Frontal cortex (tissue), 4 donors: ENCODE data around the gene CCDC85C. TPM values are rescaled to one million over a fixed set of nuclear protein-coding genes. Genes with fewer than 3 reads are reported as not detected.
A peak's percentile ranks its signal among the peaks of the same experiment; 100 is the strongest.

ENCODE experiments used
- DNase-seq, 2 donors: peaks; one replicate each; pipeline ENCODE4 v3.0.0; 2012; ENCODE audit warnings: low spot score in 2 of 2
- FAIRE-seq: peaks from 2 replicates; lab custom pipeline; 2012; peaks lifted over from hg19 to GRCh38; lab: Jason Lieb, UNC
- total RNA-seq: library from RNA; depleted of rRNA; stranded (reverse); fragments of >200 nt; gene quantifications from one replicate; pipeline ENCODE4 v1.2.3, GENCODE V29; 2014
- donor health status: control.
- donor health status: control.
- donor health status: control.

CCDC85C gene
- total RNA-seq, 1 donor from 2014 or later: 9.8 TPM

DNA sequence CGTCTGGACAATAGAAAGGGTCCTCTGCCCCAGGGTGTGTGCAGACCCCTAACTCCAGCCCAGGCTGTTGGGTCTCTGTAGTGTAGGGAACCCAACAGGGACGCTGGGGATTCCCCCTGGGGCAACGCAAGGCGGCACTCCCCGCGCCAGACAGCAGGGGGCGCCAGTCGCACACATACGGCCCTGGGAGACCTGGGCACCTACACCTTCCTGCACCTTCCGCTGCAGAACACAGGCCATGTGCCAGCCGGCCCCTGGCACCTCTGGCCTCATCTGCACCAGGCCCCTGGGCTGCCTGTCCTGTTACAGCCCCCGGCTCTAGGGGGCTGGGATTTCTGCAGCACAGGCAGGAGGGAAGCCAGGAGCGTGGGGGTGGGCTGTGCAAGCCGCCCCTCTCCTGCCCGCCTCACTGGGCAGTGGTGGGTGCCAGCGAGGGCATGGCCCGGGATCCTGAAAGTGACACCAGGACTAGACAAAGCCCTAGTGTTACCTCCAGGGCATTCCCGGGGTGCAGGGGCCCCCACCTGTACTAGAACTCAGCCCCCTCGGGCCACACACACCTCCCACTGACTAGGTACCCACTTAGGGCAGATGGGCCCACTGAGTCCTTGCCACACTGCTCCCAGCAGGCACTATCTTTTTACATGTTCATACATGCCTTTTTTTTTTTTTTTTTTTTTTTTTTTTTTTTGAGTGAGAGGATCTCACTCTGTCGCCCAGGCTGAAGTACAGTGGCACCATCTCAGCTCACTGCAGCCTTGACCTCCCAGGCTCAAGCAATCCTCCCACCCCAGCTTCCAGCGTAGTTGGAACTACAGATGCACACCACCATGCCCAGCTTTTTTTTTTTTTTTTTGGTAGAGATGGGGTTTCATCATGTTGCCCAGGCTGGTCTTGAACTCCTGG lies 85.3 kb downstream of the CCDC85C start:
- DNase-seq (peak; percentile 79 to 89), FAIRE-seq (no peak)

DNA sequence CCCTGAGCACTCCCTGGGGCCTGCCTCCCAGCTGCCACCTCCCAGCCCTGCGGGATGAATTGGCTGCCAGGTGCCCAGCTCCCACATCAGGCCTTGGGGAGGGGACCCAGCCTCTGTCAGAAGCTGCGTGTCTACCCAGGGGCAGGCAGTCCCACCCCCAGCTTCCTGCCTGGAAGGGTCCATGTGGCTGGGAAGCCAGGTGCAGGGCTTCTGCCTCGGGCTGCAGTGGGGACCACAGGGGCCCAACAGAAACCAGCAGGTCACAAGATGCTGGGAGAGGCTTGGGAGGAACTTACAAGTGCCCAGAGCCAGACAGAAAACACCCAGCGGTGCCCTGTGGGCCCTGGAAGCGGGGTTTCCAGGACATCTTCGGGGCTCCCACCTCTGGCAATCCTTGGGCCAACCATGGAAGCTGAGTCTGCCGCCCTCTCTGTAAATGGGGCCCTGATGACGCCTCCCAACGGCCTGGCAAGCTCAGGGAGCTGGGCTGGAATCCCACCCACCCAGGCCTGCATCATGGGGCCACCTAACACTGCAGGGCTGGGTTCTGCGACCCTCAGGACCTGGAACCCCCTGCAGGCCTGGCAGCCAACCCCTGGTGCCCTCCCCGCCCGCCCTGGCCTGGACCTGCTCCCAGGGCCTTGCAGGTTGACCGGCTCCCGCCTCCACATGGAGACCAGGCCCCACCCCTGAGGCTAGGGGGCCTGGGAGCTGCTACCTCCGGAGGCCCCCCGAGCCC lies 86.2 kb downstream of the CCDC85C start:
- FAIRE-seq: no peak
- DNase-seq: no peak

DNA sequence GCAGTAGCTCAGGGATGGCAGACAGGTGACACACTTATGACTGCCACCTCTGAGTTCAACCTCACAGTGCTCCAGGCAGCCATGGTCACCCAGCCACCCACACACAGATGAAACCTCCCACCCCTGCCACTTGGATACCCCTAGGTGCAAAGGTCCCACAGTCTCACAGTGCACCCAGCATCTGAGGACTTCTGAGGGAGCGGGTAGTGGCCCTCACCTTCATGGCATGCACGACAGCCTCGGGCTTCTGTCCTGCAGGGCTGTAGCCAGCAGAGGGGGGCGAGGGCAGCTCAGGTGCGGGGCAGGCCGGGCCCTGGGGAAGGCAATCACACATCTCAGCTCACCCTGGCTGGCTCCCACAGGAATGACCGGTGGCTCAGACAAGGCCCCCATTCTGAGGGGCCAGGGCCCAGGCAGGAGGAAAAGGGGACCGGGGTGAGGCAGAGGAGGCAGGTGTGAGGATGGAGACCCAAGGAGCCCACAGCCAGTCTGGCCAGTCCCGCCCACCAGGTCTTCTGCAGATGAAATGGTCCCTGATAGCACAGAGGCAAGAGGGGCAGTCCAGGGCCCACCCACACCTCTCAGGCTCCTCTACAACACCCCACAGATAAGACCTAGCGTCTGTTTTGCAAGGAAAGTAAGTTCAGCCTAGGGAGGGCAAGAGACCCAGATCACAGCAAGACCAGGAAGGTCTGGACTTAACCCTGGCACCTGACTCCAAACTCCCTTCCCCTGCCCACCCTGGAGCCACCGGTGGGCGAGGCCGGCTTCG lies 87.0 kb downstream of the CCDC85C start:
- FAIRE-seq (no peak), DNase-seq (no peak)

DNA sequence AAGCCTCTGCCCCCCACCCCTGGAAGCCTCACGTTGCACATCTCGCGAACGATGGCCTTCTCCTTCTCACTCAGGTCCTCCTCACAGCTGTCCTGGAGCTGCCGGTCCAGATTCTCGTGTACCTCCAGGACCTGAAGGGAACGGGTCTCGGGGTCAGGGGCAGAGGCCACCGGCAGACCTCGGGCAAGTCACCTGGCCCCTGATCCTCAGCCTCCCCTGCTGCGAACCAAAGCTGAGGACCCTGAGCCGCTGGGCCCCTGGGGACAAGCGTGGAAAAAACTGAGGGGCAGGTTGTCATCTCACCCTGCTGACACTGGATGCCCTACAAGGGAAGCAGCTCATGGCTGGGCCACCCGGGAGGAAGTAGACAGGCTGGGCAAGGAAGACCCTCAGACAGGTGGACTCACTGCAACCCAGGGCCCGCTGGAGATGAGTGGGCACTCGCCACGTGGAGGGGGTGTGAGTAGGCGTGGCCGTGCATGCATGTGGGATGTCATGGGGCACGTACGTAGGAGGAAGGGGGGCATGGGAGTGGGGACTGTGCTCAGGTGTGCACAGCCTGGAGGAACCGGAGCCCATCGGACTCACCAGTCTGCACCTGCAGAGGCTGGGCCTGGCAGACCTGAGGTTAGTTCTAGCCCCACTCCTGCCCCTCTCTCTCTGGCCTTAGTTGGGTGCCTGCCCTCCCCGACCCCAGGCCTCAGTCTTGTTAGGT lies 87.7 kb downstream of the CCDC85C start:
- no peak for FAIRE-seq
- DNase-seq: no peak

DNA sequence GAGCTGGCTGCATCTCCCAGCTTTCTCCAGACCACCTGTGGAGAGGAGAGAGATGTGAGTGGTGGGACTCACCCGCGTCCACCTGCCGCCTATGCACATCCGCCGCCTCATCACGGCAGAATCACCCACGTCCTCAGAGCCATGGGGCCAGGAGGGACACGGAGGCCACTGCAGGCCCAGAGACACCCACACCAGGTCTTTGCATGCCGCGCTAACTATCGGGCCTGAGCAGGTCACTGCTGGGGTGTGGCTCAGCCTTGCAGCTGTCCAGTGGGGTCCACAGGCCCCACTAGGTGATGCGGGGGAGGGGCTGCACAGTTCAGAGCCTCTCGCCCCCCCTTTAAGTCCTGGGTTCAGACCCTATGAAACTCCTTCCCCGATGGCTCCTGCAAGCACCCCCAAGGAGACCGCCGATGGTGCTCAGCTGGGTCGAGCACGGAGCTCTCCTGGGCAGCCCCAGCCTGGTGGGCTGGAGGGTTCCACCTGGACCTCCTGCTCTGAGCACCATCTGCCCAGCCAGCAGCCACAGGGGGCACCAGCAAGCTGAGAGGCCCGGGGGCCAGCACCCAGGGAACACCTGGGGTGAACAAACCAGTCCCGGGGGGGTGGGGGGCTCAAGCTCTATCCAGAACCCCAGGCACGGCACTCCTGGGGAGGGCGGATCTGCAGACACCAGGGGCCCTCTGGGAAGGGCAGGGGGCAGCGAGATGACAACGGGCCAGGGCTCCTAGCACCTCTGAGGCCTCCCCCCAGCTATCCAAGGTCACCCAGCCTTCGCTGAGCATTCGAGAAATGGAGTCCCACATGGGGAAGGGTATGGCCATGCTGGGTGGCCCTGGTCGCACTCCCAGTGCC lies 88.5 kb downstream of the CCDC85C start:
- no peak for FAIRE-seq
- DNase-seq: no peak

DNA sequence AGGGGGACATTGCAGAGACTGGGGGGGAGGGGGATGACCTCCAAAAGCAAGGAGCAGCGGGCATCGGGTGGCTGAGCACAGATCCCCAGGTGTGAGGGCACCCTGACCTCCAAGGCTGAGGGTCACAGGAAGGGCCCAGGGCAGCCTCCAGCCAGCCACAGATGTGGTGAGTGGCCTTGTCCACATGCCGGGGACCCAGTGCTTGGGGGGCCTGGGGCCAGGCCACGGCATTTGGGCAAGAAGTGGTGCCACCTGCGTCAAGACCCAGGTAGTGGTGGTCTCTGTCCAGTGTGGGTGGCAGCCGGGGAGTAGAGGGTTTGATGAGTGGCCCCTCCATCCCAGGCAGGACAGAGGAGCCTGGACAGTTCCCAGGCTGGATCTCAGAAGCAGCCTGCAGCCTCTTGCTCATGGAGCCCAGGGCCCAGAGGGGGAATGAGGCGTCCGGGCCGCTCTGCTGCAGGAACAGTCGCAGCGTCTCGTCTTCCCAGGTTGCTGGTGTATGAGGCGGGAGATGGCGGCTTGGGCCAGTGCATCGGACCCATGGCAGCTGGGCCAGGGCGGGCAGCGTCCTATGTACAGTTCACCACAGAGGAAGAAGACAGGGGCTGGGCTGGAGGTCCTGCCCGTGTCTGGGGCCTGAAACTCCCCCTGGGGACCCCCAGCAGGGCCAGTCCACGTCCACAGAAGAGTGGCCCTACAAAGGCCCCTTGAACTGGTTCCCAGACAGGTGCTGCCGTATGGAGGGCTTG lies 89.3 kb downstream of the CCDC85C start:
- DNase-seq (no peak), FAIRE-seq (no peak)

DNA sequence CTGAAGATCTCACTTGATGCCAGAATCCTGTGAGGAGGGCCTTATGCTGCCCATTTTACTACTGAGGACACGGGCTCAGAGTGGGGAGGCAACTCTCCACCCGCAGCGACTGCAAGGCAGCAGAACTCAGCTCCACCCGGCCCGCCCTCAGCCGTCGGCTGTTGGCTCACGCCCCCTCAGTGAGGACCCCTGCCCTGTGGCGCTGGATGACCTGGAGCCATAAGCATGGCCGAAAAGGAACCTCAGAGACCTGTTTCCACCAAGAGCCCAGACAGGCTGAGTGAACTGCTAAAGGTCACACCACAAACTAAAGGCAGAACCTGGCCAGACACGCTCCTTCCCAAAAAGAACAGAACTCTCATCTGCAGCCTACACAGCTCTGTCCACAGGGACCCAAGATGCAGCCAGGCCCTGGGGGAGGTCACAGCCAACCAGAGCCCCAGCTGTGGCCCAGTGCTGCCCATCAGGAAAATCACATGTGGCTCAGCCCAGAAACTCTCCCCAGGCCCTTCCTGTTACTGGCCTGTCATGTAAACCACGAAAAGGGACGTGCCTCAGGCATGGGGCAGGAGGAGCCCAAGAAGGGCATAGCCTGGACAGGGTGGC lies 90.0 kb downstream of the CCDC85C start:
- DNase-seq: no peak
- no peak for FAIRE-seq

DNA sequence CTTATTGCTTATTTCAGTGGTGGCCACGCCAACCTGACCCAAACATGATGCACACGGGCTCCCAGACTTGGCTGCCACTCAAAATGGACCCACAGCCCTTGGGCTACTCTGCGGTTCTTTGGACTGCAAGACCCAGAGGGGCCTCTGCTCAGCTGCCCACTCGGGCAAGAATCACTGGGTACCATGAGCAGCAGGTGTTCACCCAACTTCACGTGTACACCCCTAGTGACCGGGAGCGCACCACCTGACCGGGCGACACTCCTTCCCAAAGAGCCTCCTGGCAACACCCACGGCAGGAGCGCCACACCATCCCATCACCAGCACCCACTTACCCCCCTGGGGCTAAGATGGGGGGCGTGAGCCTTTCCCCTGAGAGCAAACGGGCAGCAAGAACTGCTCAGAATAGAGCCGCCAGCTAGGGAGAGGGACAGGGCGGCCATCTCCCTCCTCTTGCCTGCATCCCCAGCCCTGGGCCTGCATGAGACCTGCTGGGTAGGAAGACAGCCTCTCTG lies 90.8 kb downstream of the CCDC85C start:
- DNase-seq: peak; percentile 5 to 8
- FAIRE-seq: no peak

DNA sequence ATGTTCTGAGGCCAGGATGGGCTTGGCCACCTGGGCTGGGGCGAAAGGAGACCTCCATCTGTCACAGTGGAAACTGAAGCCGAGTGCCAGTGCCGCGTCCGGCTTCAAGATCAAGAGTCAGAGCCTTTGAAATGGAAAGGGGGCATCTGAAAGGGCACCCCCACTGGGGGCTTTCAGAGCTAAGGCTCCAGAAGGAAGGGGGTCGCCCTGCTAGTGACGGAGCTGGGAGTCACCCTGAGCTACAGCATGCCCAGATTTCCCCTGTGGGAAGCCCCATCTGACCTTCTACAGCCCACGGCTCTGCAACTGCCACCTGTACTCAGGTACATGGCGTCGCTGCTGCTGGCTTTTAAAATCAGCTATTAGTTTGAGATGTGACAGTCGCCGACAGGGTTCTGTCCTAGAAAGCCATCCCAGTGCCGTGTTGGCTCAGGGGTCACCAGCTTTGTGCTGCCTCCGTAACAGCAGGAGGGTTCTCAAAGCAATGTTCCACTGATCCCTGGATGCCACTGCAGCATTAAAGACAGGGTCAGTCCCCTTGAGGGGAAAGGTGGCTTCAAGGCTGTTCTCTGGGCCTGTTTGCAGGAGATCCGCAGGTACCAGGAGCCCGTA lies 91.3 kb downstream of the CCDC85C start:
- FAIRE-seq (no peak), DNase-seq (no peak)

DNA sequence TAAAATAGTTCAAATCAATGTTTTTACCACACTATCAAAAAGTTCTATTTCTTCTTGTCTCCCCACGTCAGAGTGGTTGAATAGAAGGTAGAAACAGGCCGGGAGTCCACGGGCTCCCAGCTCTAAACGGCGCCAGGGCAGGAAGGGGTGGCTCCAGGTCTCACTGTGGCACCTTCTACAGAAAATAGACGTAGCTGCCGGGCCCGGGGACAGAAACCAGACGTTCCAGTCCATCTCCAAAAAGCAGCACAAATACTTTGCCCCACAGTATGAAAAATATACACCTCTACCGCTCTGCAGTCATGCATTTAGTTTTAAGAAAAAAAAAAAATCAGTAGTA lies 91.9 kb downstream of the CCDC85C start:
- DNase-seq (no peak), FAIRE-seq (no peak)

DNA sequence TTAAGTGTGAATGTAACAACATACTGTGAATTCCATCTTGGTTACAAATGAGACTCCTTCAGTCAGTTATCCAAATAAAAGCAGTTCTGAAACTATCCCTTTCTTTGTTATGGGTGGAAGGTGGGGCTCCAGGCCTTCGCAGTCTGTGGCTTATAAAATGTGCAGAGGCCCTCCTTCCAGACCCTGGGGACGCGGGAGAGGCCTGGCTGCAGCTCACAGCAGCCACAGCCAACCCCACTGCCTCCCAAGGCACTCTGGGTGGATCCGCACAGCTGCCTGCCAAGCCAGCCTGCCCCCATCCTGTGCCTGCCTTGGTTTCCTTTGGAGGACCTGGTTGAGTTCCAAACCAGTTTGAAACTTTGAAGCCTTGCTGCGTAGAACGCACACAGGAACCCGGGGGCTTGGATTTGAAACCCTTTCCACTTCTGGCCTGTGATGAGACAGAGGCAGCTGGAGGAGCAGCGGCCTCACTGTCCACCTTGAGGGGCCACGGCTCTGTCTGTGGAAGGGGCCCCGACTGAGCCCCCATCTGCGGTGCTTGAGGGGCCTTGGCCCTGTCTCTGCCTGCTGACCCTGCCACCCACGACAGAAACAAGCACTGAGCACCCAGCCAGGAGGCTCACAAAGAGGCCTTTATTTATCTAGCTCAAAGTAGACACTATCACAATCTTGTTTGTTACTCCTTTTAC lies 92.4 kb downstream of the CCDC85C start:
- DNase-seq: peak in 1 of 2 donors; percentile 55
- no peak for FAIRE-seq

DNA sequence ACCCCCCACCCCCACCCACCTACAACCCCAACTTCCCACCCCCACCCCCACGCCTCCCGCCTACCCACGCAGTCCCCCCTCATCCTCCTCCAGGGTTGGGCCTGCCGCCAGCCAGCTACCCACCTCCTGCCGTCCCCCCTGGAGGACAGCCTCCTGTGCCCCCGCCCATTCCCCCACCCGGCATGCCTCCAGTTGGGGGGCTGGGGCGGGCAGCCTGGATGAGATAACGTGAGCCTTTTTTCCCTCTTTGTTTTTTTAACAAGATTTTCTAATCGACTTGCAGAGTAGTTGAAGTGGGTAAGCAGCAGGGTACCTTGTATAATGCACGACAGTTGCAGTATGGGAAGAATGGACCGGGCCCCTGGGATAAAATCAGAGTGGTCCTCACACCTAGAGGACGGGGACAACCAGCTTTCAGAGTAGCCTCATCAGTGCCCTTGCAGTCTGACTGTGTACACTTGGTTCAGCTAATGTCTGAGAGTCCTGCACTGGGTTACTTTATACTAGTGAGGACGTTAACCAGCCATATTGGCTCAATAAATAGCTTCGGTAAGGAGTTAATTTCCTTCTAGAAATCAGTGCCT lies 93.4 kb downstream of the CCDC85C start:
- FAIRE-seq (no peak), DNase-seq (peak in 1 of 2 donors; percentile 12)

DNA sequence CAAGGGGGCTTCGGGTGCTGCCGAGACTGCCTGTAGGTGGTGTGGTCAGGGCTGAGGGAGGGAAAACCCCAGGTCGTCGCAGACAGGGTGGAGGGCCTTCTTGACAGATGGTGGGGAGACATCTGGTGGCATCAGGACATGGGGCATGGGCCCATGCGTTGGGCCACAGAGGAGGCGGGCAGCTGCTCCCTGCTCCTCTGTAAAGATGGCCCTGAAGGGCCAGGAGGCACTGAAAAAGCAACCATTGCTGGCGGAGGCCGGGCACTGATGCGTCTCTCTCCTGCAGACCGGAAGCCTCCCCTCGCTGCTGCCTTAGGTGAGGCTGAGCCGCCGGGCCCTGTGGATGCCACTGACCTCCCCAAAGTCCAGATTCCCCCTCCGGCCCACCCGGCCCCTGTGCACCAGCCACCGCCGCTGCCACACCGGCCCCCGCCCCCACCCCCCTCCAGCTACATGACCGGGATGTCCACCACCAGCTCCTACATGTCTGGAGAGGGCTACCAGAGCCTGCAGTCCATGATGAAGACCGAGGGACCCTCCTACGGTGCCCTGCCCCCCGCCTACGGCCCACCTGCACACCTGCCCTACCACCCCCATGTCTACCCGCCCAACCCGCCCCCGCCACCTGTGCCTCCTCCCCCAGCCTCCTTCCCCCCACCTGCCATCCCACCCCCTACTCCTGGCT lies 94.0 kb downstream of the CCDC85C start:
- DNase-seq (peak in 1 of 2 donors; percentile 6), FAIRE-seq (no peak)

DNA sequence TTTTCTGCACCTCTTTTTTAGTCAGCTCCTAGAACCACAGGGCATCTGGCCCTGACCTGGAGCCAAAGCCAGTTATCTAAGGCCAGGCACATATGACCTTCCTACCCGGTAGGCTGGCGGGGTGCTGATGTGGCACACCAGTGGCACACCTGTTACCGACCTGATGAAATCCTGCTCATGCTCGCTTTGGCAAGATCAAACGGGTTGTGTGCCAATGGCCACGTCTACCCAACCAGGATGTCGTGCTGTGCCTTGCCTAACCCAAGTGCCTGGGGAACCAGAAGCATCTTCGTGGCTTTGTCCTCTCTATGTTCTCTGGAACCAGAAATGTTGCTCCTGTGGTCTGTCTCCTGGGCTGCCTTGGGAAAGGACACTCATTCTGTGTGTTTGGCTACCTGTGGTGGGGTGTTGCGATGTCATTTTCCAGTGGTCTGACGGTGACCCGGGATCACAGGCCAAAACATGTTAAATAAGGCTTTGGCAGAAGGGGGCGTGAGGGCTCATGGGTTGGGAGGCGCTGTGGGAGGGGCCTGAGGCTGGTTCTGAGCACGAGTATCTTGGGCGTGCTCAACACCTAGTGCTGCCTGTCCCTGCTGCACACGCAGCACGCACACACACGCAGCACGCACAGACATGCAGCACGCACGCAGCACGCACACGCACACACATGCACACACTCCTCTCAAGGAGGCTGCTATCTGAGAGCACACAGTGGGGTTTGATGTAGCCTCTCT lies 94.9 kb downstream of the CCDC85C start:
- FAIRE-seq (no peak), DNase-seq (no peak)
